ENCODE measurements around the gene TMEM164. TPM values are rescaled to one million over a fixed set of nuclear protein-coding genes. Genes with fewer than 3 reads are reported as not detected.

TMEM164 gene
- total RNA-seq, 6 experiments from 2014 or later = 8.5 to 12.5 (median 9.6) TPM

DNA sequence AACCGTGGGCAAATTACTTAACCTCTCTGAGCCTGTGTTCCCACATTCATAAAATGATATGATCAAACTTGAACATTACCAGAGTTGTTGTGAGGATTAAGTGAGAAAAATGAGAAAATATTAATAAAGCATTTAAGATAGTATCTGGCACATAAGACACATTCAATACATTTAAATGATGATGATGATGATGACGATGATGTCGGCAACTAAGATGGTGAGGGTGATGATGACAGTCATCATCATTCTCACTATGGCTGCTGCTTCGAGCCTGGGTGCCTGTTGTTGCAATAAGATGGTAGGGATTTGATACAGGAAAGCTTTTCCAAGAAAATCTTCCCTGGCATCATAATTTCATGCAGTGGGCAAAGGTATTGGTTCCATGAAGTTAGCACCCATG, 11.1 kb downstream of the TMEM164 start:
- TF ChIP-seq, protein P1, sequence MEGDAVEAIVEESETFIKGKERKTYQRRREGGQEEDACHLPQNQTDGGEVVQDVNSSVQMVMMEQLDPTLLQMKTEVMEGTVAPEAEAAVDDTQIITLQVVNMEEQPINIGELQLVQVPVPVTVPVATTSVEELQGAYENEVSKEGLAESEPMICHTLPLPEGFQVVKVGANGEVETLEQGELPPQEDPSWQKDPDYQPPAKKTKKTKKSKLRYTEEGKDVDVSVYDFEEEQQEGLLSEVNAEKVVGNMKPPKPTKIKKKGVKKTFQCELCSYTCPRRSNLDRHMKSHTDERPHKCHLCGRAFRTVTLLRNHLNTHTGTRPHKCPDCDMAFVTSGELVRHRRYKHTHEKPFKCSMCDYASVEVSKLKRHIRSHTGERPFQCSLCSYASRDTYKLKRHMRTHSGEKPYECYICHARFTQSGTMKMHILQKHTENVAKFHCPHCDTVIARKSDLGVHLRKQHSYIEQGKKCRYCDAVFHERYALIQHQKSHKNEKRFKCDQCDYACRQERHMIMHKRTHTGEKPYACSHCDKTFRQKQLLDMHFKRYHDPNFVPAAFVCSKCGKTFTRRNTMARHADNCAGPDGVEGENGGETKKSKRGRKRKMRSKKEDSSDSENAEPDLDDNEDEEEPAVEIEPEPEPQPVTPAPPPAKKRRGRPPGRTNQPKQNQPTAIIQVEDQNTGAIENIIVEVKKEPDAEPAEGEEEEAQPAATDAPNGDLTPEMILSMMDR (IDR thresholded peaks at IDR 0.05) = no peak
- no peaks in the 10 kb centered on the region; the same call in 1 of the 2 replicates for H3K4me1 Mint-ChIP-seq (ENCODE audit: low read depth)
- no peak for DNase-seq
- no peak overlapping the region for H3K4me3 Mint-ChIP-seq
- H3K9me3 Mint-ChIP-seq = no peaks in the 10 kb centered on the region
- H3K27me3 Mint-ChIP-seq (ENCODE audit: insufficient read depth) = peaks cover 2% of the 10 kb centered on the region; the same call in 1 of the 2 replicates
- no peak overlapping the region for H3K27ac Mint-ChIP-seq
- H3K36me3 Mint-ChIP-seq (ENCODE audit: low read depth) = no peaks in the 10 kb centered on the region

DNA sequence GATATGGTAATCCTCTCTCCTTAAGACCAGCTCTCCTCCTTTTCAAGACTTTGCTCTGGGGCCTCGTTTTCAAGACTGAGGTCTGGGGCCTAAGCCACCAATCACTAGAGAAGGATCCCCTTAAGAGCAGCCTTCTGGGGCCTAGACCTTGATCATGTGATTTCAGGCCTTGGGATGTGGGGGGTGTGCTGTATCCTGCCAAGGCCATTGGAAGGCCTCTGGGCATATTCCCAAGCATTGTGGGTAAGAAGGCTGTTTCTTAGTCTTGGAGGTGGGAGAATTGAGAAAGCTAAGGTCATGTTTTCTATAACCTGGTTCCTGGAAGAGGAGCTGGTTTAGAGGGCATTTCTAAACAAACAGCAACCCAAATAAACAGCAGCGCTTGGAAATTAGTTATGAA, 12.1 kb downstream of the TMEM164 start:
- DNase-seq = no peak
- no peaks in the 10 kb centered on the region for H3K9me3 Mint-ChIP-seq
- H3K36me3 Mint-ChIP-seq (ENCODE audit: low read depth) = no peaks in the 10 kb centered on the region
- H3K27me3 Mint-ChIP-seq (ENCODE audit: insufficient read depth) = peaks cover 2% of the 10 kb centered on the region; the same call in 1 of the 2 replicates
- TF ChIP-seq, protein P1 (IDR thresholded peaks at IDR 0.05) = no peak
- H3K4me3 Mint-ChIP-seq = no peak overlapping the region
- no peak overlapping the region for H3K27ac Mint-ChIP-seq
- H3K4me1 Mint-ChIP-seq (ENCODE audit: low read depth) = no peaks in the 10 kb centered on the region

DNA sequence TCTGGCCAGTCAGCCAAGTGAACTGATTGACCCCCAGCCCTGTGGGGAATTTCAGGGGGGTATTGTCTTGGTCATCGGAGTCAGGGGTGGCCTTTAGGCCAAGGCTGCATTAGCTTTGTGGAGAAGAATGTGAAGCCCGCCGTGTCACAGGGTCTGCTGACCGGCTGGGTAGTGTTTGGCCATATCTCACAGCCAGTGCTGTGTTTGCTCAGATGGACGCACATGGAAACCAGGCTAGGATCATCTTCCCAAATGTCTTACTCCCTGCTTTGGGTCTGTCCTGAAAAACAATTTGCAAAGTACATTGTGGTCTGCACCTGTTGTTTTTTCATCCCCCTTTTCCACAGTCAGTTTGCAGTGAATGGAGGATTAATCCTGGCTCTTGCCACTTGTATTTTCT, 13.0 kb downstream of the TMEM164 start:
- TF ChIP-seq, protein P1 (IDR thresholded peaks at IDR 0.05) = no peak
- Mint-ChIP-seq H3K36me3 (ENCODE audit: low read depth) (no peaks in the 10 kb centered on the region), H3K4me1 (ENCODE audit: low read depth) (no peaks in the 10 kb centered on the region), H3K27me3 (ENCODE audit: insufficient read depth) (peaks cover 2% of the 10 kb centered on the region; the same call in 1 of the 2 replicates), H3K4me3 (no peak overlapping the region), H3K27ac (no peak overlapping the region), H3K9me3 (no peaks in the 10 kb centered on the region)
- DNase-seq = no peak

- no peaks in the 10 kb centered on the region for H3K9me3 Mint-ChIP-seq
- H3K27ac Mint-ChIP-seq = no peak overlapping the region
- H3K36me3 Mint-ChIP-seq (ENCODE audit: low read depth) = no peaks in the 10 kb centered on the region
- DNase-seq = no peak
- H3K4me3 Mint-ChIP-seq = no peak overlapping the region
- TF ChIP-seq, protein P1 (IDR thresholded peaks at IDR 0.05) = no peak
- no peaks in the 10 kb centered on the region for H3K27me3 Mint-ChIP-seq (ENCODE audit: insufficient read depth)
- H3K4me1 Mint-ChIP-seq (ENCODE audit: low read depth) = peaks cover under 1% of the 10 kb centered on the region
Measured at GRCh38 chrX:110020536-110020935, 17.6 kb downstream of the TMEM164 start.

DNA sequence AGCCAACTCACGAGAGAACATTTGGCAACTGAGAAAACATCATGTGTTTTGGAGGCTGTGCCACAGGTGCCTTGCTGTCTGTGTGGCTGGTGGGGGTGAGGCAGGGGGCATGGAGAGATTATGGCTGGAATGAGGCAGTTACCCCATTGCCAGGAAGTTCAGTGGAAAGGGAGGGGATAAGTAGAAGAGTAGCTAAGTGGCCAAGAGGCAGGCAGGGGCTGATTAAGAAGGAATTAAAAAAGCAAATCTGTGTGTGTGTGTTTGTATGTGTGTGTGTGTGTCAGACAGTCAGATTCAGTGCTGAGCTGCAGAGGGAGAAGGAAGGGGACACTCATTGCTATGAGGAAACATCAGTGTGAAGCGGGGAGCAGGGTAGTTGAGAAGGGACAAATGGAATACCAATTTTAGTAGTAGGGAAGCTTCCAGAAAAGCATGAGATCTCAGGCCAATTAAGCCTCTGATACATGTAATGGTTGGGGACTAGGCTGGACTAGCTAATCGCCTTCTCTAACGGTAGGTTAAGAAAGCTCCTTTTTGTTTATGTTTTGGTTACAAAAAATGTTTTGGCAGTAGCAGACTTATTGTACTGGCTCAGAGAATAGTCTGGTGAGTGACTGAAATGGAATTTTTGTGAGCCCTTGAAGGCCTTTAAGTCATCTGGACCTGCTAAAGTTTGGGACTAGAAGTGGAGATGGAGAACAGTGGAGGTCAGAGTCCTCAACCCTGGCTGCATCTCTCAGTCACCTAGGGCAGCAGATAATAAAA, 18.5 kb downstream of the TMEM164 start:
- peaks cover 8% of the 10 kb centered on the region for H3K4me1 Mint-ChIP-seq (ENCODE audit: low read depth)
- no peaks in the 10 kb centered on the region for H3K27me3 Mint-ChIP-seq (ENCODE audit: insufficient read depth)
- H3K9me3 Mint-ChIP-seq = no peaks in the 10 kb centered on the region
- H3K36me3 Mint-ChIP-seq (ENCODE audit: low read depth) = no peaks in the 10 kb centered on the region; the same call in 1 of the 2 replicates
- no peak overlapping the region for H3K27ac Mint-ChIP-seq
- TF ChIP-seq, protein P1 (IDR thresholded peaks at IDR 0.05) = no peak
- peak; percentile 74 for DNase-seq
- no peak overlapping the region for H3K4me3 Mint-ChIP-seq

Data from HFFc6 (cell line).